Panc1 (cell line): ENCODE results near the gene AKAP5.

Source experiments
- POLR2AphosphoS5 ChIP-seq: IDR thresholded peaks from 2 replicates; pipeline ENCODE4 v1.6.1; 2012; ENCODE audit warnings: mild to moderate bottlenecking, low read depth, low read length, moderate library complexity
- SIN3A ChIP-seq: IDR thresholded peaks from 2 replicates; pipeline ENCODE4 v1.6.1; 2012; ENCODE audit warnings: low read depth, mild to moderate bottlenecking, low read length, moderate library complexity, borderline replicate concordance; ENCODE audit not compliant: insufficient read depth
- TF ChIP-seq, protein P1 (sequence below): fragments of 450-650 bp; IDR thresholded peaks from 2 replicates; pipeline ENCODE4 v1.5.1; 2017; ENCODE audit warnings: mild to moderate bottlenecking

GRCh38 chr14:64438181-64438841, 27.0 kb upstream of the AKAP5 start:
- TF ChIP-seq, protein P1, sequence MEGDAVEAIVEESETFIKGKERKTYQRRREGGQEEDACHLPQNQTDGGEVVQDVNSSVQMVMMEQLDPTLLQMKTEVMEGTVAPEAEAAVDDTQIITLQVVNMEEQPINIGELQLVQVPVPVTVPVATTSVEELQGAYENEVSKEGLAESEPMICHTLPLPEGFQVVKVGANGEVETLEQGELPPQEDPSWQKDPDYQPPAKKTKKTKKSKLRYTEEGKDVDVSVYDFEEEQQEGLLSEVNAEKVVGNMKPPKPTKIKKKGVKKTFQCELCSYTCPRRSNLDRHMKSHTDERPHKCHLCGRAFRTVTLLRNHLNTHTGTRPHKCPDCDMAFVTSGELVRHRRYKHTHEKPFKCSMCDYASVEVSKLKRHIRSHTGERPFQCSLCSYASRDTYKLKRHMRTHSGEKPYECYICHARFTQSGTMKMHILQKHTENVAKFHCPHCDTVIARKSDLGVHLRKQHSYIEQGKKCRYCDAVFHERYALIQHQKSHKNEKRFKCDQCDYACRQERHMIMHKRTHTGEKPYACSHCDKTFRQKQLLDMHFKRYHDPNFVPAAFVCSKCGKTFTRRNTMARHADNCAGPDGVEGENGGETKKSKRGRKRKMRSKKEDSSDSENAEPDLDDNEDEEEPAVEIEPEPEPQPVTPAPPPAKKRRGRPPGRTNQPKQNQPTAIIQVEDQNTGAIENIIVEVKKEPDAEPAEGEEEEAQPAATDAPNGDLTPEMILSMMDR: no peak
- TF ChIP-seq SIN3A (no peak), POLR2AphosphoS5 (no peak)
